GM20000 (cell line): ENCODE results near the gene SLC9B2.

ENCODE experiments used
- DNase-seq: peaks from one replicate; pipeline ENCODE4 v3.0.0; 2012; ENCODE audit warnings: low spot score
- CTCF ChIP-seq: IDR thresholded peaks from 2 replicates; pipeline ENCODE4 v1.5.1; 2012; ENCODE audit warnings: mild to moderate bottlenecking, control low read depth; ENCODE audit errors: extremely low read depth, missing control alignments

The SLC9B2 gene

GRCh38 chr4:103032574-103032973 lies 44.0 kb downstream of the SLC9B2 start:
- TF ChIP-seq CTCF: peak; percentile 9
- DNase-seq: no peak

GRCh38 chr4:103030791-103031190 lies 45.8 kb downstream of the SLC9B2 start:
- TF ChIP-seq CTCF: no peak
- no peak for DNase-seq

GRCh38 chr4:103029300-103029699 lies 47.3 kb downstream of the SLC9B2 start:
- TF ChIP-seq CTCF: no peak
- DNase-seq: no peak

- no peak for TF ChIP-seq CTCF
These were observed 49.7 kb downstream of the SLC9B2 start for GRCh38 chr4:103026868-103027267.

GRCh38 chr4:103024996-103025395 lies 51.6 kb downstream of the SLC9B2 start:
- TF ChIP-seq CTCF: no peak
- DNase-seq: no peak

More at GRCh38 chr4:103026868-103027267, 49.7 kb downstream of the SLC9B2 start:
- no peak for DNase-seq

GRCh38 chr4:103021120-103021519 lies 55.4 kb downstream of the SLC9B2 start:
- TF ChIP-seq CTCF: no peak
- DNase-seq: no peak

GRCh38 chr4:103019308-103020124 lies 57.0 kb downstream of the SLC9B2 start, which contains the start of gene SLC9B1:
Gene SLC9B1 (minus strand): TSS chr4:103019705. CDS start chr4:102991711, 27,994 bp downstream.
- DNase-seq: peak; percentile 87
- no peak for TF ChIP-seq CTCF
